Measurements from ENCODE around the gene ARFGAP3.
"Not testable (repeated sequence)": the region's sequence is repeated elsewhere in the genome, so short reads cannot be mapped to it uniquely, and the experiment has no call there.

The ARFGAP3 gene

DNA sequence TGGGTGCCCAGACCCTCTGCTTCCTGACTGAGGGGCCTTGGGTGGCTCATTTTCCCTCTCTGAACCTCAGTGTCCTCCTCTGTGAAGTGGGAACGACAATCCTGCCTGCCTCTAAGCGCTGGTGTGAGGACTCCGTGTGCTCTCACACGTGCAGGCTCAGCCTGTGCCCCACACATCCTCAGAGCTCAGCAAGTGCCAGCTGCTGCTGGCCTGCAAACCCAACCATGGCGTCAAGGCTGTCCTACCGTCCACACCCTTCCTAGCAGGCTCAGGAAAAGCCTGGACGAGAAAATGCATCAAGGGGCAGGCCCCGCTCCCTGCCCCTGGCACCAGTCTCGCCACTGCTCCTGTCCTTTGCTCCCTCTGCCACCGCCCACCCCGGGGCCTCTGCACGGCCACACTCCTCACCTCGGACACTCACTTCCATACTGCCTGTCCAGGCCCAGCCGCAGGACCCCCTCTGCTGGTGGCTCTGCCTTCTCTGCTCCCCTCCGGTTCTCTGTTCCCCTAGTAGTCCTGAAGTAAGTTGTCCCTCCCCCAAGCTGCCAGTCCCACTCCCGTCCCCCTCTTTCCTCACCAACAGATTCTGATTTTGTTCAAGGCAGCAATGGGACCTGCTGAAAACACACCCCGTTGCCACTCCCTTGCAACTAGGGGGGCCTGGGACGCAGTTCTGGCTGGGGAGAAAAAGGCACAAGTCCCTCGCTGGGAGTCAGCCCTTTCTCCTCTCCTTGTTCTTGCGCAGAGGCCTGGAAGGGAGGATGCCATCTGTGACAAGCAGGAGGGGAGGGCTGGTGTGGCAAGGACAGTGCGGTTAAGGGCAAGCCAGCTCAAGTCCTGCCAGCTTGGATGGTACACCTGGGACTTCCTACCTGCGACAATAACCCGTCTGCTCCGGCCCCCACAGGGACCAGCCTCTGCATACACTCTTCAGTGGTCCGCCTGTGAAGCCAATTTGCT lies 62.2 kb downstream of the ARFGAP3 start:
- DNase-seq (ENCODE audit: low spot score), result no peak

DNA sequence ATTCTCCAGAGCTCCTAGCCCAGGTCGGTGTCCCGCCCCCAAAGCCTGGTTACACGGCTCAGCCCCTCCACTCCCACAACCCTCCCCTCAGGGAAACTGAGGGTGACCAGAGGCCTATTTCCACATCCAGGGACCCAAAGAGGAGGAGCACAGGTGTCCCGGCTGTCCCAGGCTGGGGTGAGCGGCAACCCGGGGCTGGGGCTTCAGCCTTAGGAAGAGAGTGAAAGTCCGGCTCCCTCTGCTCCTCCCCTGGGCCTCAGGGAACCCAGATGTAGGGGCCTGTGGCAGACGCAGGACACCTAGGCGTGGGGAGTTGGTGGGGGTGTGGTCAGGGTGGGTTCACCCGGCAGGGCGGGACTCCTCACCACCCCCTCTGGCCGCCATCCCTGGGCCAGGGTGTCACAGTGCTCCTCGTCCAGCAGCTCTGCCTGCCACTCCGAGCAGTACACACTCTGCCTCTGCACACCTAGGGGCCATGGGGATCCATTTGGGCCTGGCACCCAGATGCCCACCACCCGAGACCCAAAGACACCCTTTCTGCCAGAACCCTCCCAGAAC lies 63.1 kb downstream of the ARFGAP3 start:
- no peak for DNase-seq (ENCODE audit: low spot score)

- no peak for DNase-seq (ENCODE audit: low spot score)
These were observed 63.9 kb downstream of the ARFGAP3 start for GRCh38 chr22:42792909-42793847.

- no peak for DNase-seq (ENCODE audit: low spot score)
These were observed 64.6 kb downstream of the ARFGAP3 start for GRCh38 chr22:42792453-42792908.

GRCh38 chr22:42791721-42792452 lies 65.2 kb downstream of the ARFGAP3 start:
- DNase-seq (ENCODE audit: low spot score), result no peak

DNA sequence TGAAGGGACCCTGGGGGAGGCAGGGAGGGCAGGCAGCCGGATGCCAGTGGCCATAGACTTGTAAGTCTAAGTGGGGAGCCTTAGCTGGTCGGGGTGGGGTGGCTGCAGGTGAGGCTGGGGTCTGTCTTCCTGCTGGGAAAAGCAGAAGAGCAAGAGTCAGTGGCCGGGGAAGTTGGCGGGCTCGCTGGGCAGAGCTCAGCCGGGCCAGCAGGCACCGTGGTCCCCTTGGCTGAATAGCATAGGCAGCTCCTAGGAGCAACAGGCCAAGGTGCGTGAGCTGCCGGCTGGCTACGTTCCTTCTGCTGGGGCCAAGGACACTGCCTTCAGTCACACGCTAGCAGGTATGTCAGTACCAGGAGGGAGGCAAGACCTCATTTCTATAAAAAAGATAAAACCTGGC lies 68.6 kb downstream of the ARFGAP3 start:
- DNase-seq (ENCODE audit: low spot score), result no peak

- no peak for DNase-seq (ENCODE audit: low spot score)
These were observed 69.1 kb downstream of the ARFGAP3 start for GRCh38 chr22:42788021-42788420.

- DNase-seq (ENCODE audit: low spot score), result no peak
These were observed 69.7 kb downstream of the ARFGAP3 start for GRCh38 chr22:42787357-42787736.

GRCh38 chr22:42786606-42787356 lies 70.3 kb downstream of the ARFGAP3 start:
- DNase-seq (ENCODE audit: low spot score), result no peak

DNA sequence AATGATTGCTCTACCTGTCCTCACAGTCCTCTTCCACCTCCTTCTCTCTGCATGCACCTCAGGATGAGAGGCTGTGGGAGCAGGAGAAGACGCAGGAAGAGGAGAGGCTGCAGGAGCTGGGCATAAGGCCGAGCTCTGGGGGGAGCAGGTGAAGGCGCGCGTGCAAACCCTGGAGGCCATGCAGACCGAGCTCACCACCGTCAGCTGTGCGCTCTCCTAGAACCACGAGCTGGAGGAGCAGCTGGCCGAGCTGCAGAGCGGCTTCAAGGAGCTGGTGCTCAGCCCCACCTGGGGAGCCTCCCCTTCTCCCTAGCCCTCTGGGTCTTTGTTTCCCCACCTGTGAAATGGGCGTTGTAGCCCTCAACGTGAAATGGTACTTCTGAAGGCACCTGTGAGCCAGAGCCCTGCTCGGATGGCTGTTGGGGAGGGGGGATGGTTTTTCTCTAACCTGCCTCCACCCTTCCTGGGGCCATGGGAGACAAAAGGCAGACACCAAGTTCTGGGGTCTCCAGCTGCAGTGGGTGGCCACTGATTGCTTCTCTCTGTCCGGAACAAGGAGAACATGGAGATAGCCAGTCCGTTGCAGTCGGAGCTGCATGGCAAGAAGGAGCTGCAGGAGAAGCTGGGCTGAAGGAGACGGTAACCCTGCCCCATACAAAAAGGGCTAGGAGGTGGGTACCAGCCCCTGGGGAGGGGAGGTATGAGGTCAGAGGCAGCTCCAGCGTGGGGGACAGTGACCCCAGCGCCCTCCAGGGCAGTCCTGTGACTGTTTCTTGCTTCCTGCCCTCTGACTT lies 71.2 kb downstream of the ARFGAP3 start:
- DNase-seq (ENCODE audit: low spot score), result no peak

- DNase-seq (ENCODE audit: low spot score), result not testable (repeated sequence)
These were observed 74.8 kb downstream of the ARFGAP3 start for GRCh38 chr22:42782306-42782705.

DNA sequence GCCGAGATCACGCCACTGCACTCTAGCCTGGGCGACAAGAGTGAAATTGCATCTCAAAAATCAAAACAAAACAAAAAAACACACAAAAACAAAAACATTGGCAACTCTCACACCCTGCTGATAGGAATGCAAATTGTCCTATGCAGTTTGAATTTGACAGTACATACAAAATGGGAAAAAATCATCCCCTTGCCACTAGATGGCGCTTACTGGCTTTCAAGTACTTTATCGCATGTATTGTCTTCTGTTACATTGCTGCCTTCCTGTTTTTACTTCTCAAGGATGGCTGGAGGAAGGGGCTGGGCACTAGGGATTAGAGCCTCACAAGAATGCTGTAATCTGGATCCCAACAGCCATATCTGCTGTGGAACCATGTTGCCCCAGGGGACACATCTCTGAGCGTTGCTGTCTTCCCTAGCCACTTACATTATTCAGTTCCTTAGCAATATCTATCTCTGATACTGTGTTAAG lies 77.0 kb downstream of the ARFGAP3 start:
- DNase-seq (ENCODE audit: low spot score), result peak; percentile 93

DNA sequence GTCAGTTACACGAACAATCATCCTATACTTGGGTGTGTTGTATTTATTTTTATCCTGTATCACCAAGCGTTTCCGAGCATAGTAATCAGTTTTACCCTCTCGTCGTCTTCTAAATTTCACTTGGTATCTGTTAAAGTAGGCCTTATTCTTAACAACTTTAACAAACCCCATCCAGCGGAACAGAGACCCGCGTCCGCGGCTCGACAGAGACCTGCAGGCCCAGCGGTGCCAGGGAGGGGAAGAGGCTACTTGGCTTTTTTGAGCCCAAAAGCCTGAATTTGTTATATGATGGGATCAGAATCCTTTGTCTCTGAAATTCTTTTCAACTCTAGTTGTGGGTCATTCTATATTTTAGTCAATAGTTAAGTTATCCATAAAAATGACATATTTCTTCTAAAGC lies 79.9 kb downstream of the ARFGAP3 start:
- DNase-seq (ENCODE audit: low spot score), result no peak

- DNase-seq (ENCODE audit: low spot score), result no peak
These were observed 83.9 kb downstream of the ARFGAP3 start for GRCh38 chr22:42773167-42773566.

GRCh38 chr22:42772647-42773046 lies 84.4 kb downstream of the ARFGAP3 start:
- no peak for DNase-seq (ENCODE audit: low spot score)

- DNase-seq (ENCODE audit: low spot score), result no peak
These were observed 86.0 kb downstream of the ARFGAP3 start for GRCh38 chr22:42770941-42771647.

- no peak for DNase-seq (ENCODE audit: low spot score)
These were observed 86.7 kb downstream of the ARFGAP3 start for GRCh38 chr22:42770448-42770726.

DNA sequence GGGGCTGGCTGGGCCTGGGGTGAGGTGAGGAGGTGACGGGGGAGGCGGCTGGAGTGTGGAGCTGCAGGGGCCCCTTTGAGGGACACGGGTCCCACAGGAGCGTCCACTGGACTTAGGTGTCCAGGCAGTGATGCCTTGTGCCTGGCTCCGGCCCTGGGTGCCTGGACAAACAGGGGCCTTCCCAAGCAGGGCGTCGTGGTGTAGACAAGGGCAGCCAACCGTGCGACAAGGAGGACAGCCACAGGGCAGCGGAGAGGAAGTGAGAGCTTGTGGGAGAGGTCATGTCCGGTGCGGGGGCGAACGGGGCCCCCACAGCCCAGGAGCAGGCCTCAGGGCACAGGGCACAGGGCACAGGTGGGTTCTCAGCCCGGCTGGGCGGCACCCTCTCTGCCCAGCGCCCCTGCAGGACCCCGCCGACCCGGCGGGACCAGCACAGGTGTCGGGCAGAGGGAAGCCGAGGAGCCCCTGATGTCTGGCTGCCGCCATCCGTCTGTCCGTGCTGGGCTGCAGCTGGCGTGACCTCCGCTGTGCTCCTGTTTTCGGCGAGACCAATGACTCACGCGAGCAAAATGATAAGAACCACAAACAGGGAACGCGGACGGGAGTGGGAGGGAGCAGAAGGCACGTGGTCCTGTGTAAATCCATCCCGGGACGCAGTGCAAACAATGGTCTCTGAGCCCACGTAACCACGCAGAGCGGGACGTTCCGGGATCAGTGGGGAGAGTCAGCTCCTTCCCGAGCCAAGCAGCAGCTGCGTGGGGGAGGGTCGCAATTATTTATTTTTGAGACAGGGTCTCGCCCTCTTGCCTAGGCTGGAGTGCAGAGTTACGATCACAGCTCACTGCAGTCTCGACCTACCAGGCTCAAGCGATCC lies 87.3 kb downstream of the ARFGAP3 start:
- DNase-seq (ENCODE audit: low spot score), result no peak

DNA sequence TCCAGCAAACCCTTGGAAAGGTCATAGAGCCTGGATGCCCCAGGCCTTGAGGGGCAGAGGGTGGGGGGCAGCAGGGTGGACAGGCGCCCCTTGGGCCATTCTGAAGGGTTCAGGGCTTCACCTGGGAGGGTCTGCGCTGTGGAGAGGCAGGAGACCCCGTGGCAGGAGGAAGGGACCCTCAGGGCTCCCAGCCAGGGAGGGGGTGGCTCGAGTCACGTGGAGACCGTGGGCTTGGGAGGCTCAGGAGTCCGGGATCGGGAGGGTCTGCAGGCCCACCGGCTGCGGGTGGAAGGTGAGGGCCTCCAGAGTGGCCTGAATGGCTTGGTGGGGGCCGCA lies 87.9 kb downstream of the ARFGAP3 start:
- no peak for DNase-seq (ENCODE audit: low spot score)

All from cerebellar cortex (tissue), 1 donor.